LoVo (cell line): ENCODE results near the gene DYSF.
"Not testable (repeated sequence)": the region's sequence is repeated elsewhere in the genome, so short reads cannot be mapped to it uniquely, and the experiment has no call there.

ENCODE experiments used
- DNase-seq: peaks from one replicate; pipeline ENCODE4 v3.0.0-alpha.2; 2016; ENCODE audit warnings: low spot score

The DYSF gene

GRCh38 chr2:71472019-71472418, 18.7 kb downstream of the DYSF start:
- no peak for DNase-seq

GRCh38 chr2:71473346-71474031, 20.1 kb downstream of the DYSF start:
- DNase-seq = no peak

- no peak for DNase-seq
These were observed 20.9 kb downstream of the DYSF start for GRCh38 chr2:71474116-71474743.

GRCh38 chr2:71474744-71475397, 21.5 kb downstream of the DYSF start:
- DNase-seq = no peak

- no peak for DNase-seq
These were observed 23.1 kb downstream of the DYSF start for GRCh38 chr2:71476495-71476894.

- no peak for DNase-seq
These were observed 23.9 kb downstream of the DYSF start for GRCh38 chr2:71477231-71477691.

GRCh38 chr2:71478806-71479205, 25.4 kb downstream of the DYSF start:
- DNase-seq = no peak

GRCh38 chr2:71479261-71479660, 25.9 kb downstream of the DYSF start:
- DNase-seq = no peak

GRCh38 chr2:71481111-71481510, 27.8 kb downstream of the DYSF start:
- no peak for DNase-seq

- no peak for DNase-seq
These were observed 28.7 kb downstream of the DYSF start for GRCh38 chr2:71482055-71482454.

GRCh38 chr2:71483246-71483645, 29.9 kb downstream of the DYSF start:
- DNase-seq = no peak

- no peak for DNase-seq
These were observed 31.0 kb downstream of the DYSF start for GRCh38 chr2:71484354-71484753.

- DNase-seq = no peak
These were observed 33.7 kb downstream of the DYSF start for GRCh38 chr2:71486881-71487640.

GRCh38 chr2:71491551-71491950, 38.2 kb downstream of the DYSF start:
- DNase-seq = not testable (repeated sequence)

- no peak for DNase-seq
These were observed 38.8 kb downstream of the DYSF start for GRCh38 chr2:71492112-71492511.

- DNase-seq = no peak
These were observed 40.7 kb downstream of the DYSF start for GRCh38 chr2:71494091-71494490.

- DNase-seq = peak; percentile 44
These were observed 41.3 kb downstream of the DYSF start for GRCh38 chr2:71494523-71495155.

- DNase-seq = no peak
These were observed 42.9 kb downstream of the DYSF start for GRCh38 chr2:71496156-71496770.

GRCh38 chr2:71498261-71498701, 44.9 kb downstream of the DYSF start:
- DNase-seq = peak; percentile 53

GRCh38 chr2:71499691-71500090, 46.3 kb downstream of the DYSF start:
- DNase-seq = no peak

- no peak for DNase-seq
These were observed 47.2 kb downstream of the DYSF start for GRCh38 chr2:71500426-71501079.
